ENCODE data around the gene TBL1X.

DNA sequence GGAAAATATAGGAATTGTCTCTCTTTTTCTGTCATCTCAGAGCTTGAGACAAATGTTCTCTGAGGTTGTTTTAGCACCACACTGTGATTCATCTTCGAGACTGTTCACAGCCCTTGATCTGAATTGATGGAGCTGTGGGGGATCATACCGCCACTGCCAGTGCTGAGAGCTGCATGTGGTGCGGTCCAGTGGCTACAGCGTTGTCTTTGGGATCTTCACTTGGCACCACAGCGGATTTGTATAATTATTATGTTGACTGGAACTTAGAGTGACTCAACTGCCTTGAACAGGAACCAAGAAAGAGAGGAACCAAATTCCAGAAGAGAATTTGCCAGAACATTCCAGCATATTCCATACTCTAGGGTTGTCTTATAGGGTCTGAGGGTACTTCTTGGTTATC is 29.1 kb downstream of the TBL1X start:
- TF ChIP-seq POLR2A (IDR thresholded peaks at IDR 0.05; ENCODE audit: low read depth, low read length) (no peak), MAZ (IDR thresholded peaks at IDR 0.05; ENCODE audit: borderline replicate concordance, low read depth, low read length) (no peak), CEBPB (IDR thresholded peaks at IDR 0.05; ENCODE audit: low read depth, low read length) (no peak), RAD21 (IDR thresholded peaks at IDR 0.05; ENCODE audit: low read length) (no peak), MXI1 (IDR thresholded peaks at IDR 0.05; ENCODE audit: borderline replicate concordance, low read depth, low read length) (no peak), BHLHE40 (IDR thresholded peaks at IDR 0.05; ENCODE audit: low read depth, low read length) (no peak)
- TF ChIP-seq, protein P1, sequence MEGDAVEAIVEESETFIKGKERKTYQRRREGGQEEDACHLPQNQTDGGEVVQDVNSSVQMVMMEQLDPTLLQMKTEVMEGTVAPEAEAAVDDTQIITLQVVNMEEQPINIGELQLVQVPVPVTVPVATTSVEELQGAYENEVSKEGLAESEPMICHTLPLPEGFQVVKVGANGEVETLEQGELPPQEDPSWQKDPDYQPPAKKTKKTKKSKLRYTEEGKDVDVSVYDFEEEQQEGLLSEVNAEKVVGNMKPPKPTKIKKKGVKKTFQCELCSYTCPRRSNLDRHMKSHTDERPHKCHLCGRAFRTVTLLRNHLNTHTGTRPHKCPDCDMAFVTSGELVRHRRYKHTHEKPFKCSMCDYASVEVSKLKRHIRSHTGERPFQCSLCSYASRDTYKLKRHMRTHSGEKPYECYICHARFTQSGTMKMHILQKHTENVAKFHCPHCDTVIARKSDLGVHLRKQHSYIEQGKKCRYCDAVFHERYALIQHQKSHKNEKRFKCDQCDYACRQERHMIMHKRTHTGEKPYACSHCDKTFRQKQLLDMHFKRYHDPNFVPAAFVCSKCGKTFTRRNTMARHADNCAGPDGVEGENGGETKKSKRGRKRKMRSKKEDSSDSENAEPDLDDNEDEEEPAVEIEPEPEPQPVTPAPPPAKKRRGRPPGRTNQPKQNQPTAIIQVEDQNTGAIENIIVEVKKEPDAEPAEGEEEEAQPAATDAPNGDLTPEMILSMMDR (conservative IDR thresholded peaks at IDR 0.05; ENCODE audit: low read depth, low read length): no peak

All from IMR-90 (cell line).